Measurements from ENCODE around the gene PSPH. TPM values are rescaled to one million over a fixed set of nuclear protein-coding genes. Genes with fewer than 3 reads are reported as not detected.
"Not testable (repeated sequence)": the region's sequence is repeated elsewhere in the genome, so short reads cannot be mapped to it uniquely, and the experiment has no call there.

Gene PSPH
- total and polyA plus RNA-seq, 2 donors (not counting 3 experiments of a cell fraction or from before 2014, with no cell fraction given), result 11.8 to 24.2 TPM

GRCh38 chr7:56033671-56034432 lies 17.4 kb downstream of the PSPH start:
- H3K4me2 ChIP-seq (ENCODE audit: insufficient read depth, low read length), result peak overlapping the region; percentile 89
- ChIA-PET POLR2A (interaction anchor here (2.5 kb wide), 1 partner anchor 17 kb away, joined by 13 read pairs; the partner anchor contains the start of genes CCT6A and PSPH), CTCF (interaction anchor here (0.7 to 2.3 kb wide), 12 partner anchors 9 to 59 kb away, joined by 3 to 14 read pairs (median 5); partner anchors contain the start of genes CCT6A, PHKG1 and PSPH)
- no peaks in the 10 kb centered on the region for H3K79me2 ChIP-seq (ENCODE audit: control insufficient read depth, insufficient read depth, low read length)
- H4K20me1 ChIP-seq (replicated peaks; ENCODE audit: control insufficient read depth, extremely low read depth, insufficient read depth, low read length), result no peaks in the 10 kb centered on the region
- H3K9me1 ChIP-seq (replicated peaks; ENCODE audit: control insufficient read depth, extremely low read depth, insufficient read depth, low read length), result no peaks in the 10 kb centered on the region
- peak overlapping the region; percentile 76 for H2AFZ ChIP-seq (ENCODE audit: low read depth, low read length)
- H3K9ac ChIP-seq (replicated peaks; ENCODE audit: extremely low read depth, insufficient read depth, low read length), result peak overlapping the region; percentile 43
- H3K27me3 ChIP-seq (ENCODE audit: control insufficient read depth in 2 of 2, insufficient read depth in 2 of 2, low read length in 2 of 2), result no peaks in the 10 kb centered on the region
- dilution Hi-C loops (cut with MboI; ENCODE audit: extremely low pct_ligation_motif_present, low sequenced_read_pairs) (no loop called here), intact Hi-C loops (cut with micrococcal nuclease) (loop anchor here (1.0 kb wide), 3 partner anchors 12 to 30 kb away; partner anchors contain the start of genes CCT6A, PSPH and SUMF2)
- FAIRE-seq, result peak; percentile 87
- TF ChIP-seq POLR2A (IDR thresholded peaks at IDR 0.05; ENCODE audit: low read depth, low read length) (peak; percentile 38), MYC (IDR thresholded peaks at IDR 0.05; ENCODE audit: low read depth, low read length) (no peak), FOS (IDR thresholded peaks at IDR 0.05; ENCODE audit: borderline replicate concordance, insufficient read depth, low read length) (no peak), EZH2 (IDR thresholded peaks at IDR 0.05; ENCODE audit: borderline replicate concordance, low read depth, low read length, severe bottlenecking) (no peak), GATA2 (IDR thresholded peaks at IDR 0.05; ENCODE audit: insufficient read depth, insufficient read length, low read depth, low read length) (peak; percentile 73)
- TF ChIP-seq, protein P1, sequence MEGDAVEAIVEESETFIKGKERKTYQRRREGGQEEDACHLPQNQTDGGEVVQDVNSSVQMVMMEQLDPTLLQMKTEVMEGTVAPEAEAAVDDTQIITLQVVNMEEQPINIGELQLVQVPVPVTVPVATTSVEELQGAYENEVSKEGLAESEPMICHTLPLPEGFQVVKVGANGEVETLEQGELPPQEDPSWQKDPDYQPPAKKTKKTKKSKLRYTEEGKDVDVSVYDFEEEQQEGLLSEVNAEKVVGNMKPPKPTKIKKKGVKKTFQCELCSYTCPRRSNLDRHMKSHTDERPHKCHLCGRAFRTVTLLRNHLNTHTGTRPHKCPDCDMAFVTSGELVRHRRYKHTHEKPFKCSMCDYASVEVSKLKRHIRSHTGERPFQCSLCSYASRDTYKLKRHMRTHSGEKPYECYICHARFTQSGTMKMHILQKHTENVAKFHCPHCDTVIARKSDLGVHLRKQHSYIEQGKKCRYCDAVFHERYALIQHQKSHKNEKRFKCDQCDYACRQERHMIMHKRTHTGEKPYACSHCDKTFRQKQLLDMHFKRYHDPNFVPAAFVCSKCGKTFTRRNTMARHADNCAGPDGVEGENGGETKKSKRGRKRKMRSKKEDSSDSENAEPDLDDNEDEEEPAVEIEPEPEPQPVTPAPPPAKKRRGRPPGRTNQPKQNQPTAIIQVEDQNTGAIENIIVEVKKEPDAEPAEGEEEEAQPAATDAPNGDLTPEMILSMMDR (IDR thresholded peaks at IDR 0.05; ENCODE audit: extremely low read depth in 1 of 2, insufficient read depth in 1 of 2, low read depth in 1 of 2, low read length in 2 of 2), result peak in 1 of 2 donors; percentile 49
- TSS peak; percentile 43 for BruUV-seq (replicated peaks)
- DNase-seq (ENCODE audit: low read depth, low spot score), result peak; percentile 83
- H3K27ac ChIP-seq (ENCODE audit: insufficient read depth, low read depth, low read length), result no peak overlapping the region
- peaks cover 0 to 3% of the 10 kb centered on the region in 2 experiments for H3K36me3 ChIP-seq (ENCODE audit: control insufficient read depth in 2 of 2, extremely low read depth in 1 of 2, insufficient read depth in 2 of 2, low read length in 2 of 2)
- H3K4me1 ChIP-seq (ENCODE audit: control insufficient read depth, extremely low read depth, insufficient read depth, low read length), result peaks cover 5% of the 10 kb centered on the region
- peak overlapping the region; percentile 61 to 88 (median 76) for H3K4me3 ChIP-seq (replicated peaks in 1 of 3; ENCODE audit: insufficient read depth in 1 of 3, low read depth in 1 of 3, low read length in 3 of 3)
- no peaks in the 10 kb centered on the region for H3K9me3 ChIP-seq (replicated peaks; ENCODE audit: control insufficient read depth, insufficient read depth, low read length)

DNA sequence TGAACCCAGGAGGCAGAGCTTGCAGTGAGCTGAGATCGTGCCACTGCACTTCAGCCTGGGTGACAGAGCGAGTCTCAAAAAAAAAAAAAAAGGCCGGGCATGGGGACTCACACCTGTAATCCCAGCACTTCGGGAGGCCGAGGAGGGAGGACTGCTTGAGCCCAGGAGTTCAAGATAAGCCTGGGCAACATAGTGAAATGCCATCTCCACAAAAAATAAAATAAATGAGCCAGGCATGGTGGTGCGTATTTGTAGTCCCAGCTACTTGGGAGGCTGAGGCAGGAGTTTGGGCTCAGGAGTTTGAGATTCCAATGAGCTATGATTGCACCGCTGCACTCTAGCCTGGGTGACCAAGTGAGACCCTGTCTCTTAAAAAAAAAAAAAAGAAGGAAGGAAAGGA lies 18.7 kb downstream of the PSPH start:
- H3K4me3 ChIP-seq (replicated peaks in 1 of 3; ENCODE audit: insufficient read depth in 1 of 3, low read depth in 1 of 3, low read length in 3 of 3); intact Hi-C loops (cut with micrococcal nuclease); FAIRE-seq; H3K4me1 ChIP-seq (ENCODE audit: control insufficient read depth, extremely low read depth, insufficient read depth, low read length); H2AFZ ChIP-seq (ENCODE audit: low read depth, low read length); H4K20me1 ChIP-seq (replicated peaks; ENCODE audit: control insufficient read depth, extremely low read depth, insufficient read depth, low read length); POLR2A ChIA-PET; H3K79me2 ChIP-seq (ENCODE audit: control insufficient read depth, insufficient read depth, low read length); H3K9me3 ChIP-seq (replicated peaks; ENCODE audit: control insufficient read depth, insufficient read depth, low read length); dilution Hi-C loops (cut with MboI; ENCODE audit: extremely low pct_ligation_motif_present, low sequenced_read_pairs); H3K9ac ChIP-seq (replicated peaks; ENCODE audit: extremely low read depth, insufficient read depth, low read length); H3K9me1 ChIP-seq (replicated peaks; ENCODE audit: control insufficient read depth, extremely low read depth, insufficient read depth, low read length); DNase-seq (ENCODE audit: low read depth, low spot score); H3K27me3 ChIP-seq (ENCODE audit: control insufficient read depth in 2 of 2, insufficient read depth in 2 of 2, low read length in 2 of 2); BruUV-seq (replicated peaks); H3K36me3 ChIP-seq (ENCODE audit: control insufficient read depth in 2 of 2, extremely low read depth in 1 of 2, insufficient read depth in 2 of 2, low read length in 2 of 2); H3K27ac ChIP-seq (ENCODE audit: insufficient read depth, low read depth, low read length); H3K4me2 ChIP-seq (ENCODE audit: insufficient read depth, low read length): not testable (repeated sequence)
- CTCF ChIA-PET, result interaction anchor here (1.5 to 2.0 kb wide), 3 partner anchors 21 to 60 kb away, joined by 3 to 9 read pairs (median 5); partner anchors contain the start of gene PHKG1

DNA sequence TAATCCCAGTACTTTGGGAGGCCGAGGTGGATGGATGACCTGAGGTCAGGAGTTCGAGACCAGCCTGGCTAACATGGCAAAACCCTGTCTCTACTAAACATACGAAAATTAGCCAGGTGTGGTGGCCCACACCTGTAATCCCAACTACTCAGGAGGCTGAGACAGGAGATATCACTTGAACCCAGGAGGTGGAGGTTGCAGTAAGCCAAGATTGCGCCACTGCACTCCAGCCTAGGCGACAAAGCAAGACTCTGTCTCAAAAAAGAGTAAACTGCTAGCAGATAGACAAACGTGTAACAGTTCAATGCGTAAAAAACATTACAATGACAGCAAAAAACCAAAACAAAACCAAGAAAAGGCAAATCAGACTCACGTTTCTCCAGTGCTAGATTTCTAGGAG lies 19.7 kb downstream of the PSPH start:
- H3K9me1 ChIP-seq (replicated peaks; ENCODE audit: control insufficient read depth, extremely low read depth, insufficient read depth, low read length); CTCF ChIA-PET; BruUV-seq (replicated peaks): not testable (repeated sequence)

More for the DNA sequence above, 19.7 kb downstream of the PSPH start:
- H3K9me3 ChIP-seq (replicated peaks; ENCODE audit: control insufficient read depth, insufficient read depth, low read length); H4K20me1 ChIP-seq (replicated peaks; ENCODE audit: control insufficient read depth, extremely low read depth, insufficient read depth, low read length); H3K36me3 ChIP-seq (ENCODE audit: control insufficient read depth in 2 of 2, extremely low read depth in 1 of 2, insufficient read depth in 2 of 2, low read length in 2 of 2); H3K27me3 ChIP-seq (ENCODE audit: control insufficient read depth in 2 of 2, insufficient read depth in 2 of 2, low read length in 2 of 2); H3K27ac ChIP-seq (ENCODE audit: insufficient read depth, low read depth, low read length); H3K9ac ChIP-seq (replicated peaks; ENCODE audit: extremely low read depth, insufficient read depth, low read length); FAIRE-seq; H3K4me1 ChIP-seq (ENCODE audit: control insufficient read depth, extremely low read depth, insufficient read depth, low read length); intact Hi-C loops (cut with micrococcal nuclease); dilution Hi-C loops (cut with MboI; ENCODE audit: extremely low pct_ligation_motif_present, low sequenced_read_pairs); POLR2A ChIA-PET; H3K4me3 ChIP-seq (replicated peaks in 1 of 3; ENCODE audit: insufficient read depth in 1 of 3, low read depth in 1 of 3, low read length in 3 of 3); H2AFZ ChIP-seq (ENCODE audit: low read depth, low read length); H3K79me2 ChIP-seq (ENCODE audit: control insufficient read depth, insufficient read depth, low read length); H3K4me2 ChIP-seq (ENCODE audit: insufficient read depth, low read length); DNase-seq (ENCODE audit: low read depth, low spot score): not testable (repeated sequence)

All from endothelial cell of umbilical vein (primary cell).